ENCODE data around the gene RPP38. TPM values are rescaled to one million over a fixed set of nuclear protein-coding genes. Genes with fewer than 3 reads are reported as not detected.

RPP38 gene
- total RNA-seq, 1 donor from 2014 or later, result 8.4 TPM

DNA sequence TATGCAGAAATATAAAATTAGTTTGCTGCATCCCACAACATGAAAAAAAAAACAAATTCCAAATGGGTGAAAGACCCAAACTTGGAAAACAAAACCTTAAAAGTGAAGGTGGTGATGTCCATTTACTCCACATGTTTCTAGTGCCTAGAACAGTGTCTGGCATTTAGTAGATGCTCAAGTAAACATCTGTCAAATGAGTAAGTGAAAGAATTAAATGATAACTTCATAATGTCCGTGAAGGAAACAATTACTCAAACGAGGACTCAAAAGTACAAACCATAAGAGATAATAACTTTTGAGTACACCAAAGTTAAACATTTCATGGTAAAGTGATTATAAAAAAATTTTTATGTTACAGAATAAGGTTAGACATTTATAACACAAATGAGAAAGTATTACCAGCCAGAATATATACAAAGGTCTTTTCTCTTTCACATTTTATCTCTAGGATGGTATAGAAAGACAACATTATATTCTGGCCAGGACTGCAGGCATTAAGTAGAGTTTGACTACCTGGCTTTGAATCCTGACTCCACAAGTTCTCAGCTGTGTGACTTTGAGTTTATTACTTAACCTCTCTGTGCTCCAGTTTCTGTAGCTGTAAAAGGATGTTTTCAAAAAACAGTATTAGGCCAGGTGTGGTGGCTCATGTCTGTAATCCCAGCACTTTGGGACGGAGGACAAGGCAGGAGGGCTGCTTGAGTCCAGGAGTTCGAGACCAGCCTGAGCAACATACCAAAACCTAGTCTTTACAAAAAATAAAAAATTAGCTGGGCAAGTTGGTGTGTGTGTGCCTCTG is 50.6 kb downstream of the RPP38 start:
- intact Hi-C loops (cut with micrococcal nuclease), result no loop called here
- ATAC-seq (no peak), DNase-seq (no peak)

DNA sequence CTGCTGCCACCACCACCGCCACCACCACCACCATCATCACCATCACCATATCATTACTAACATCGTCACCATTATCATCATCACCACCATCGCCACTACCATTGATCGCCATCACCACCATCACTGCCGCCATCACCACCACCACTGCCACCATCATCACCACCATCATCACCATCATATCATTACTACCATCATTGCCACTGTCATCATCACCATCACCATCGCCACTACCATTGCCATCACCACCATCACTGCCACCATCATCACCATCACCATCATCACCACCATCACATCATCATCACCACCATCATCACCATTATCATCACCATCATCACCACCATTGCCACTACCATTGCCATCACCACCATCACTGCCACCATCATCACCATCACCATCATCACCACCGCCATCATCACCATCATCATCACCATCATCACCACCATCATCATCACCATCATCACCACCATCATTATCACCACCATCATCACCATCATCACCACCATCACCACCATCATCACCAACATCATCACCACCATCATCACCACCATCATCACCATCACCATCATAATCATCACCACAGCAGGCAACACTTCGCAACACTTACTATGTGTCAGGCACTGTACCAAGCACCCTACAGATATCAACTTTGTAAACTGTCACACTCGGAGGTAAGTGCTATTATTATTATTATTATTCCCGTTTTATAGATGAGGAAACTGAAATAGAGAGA is 52.1 kb downstream of the RPP38 start:
- ATAC-seq (no peak), DNase-seq (no peak)
- intact Hi-C loops (cut with micrococcal nuclease), result no loop called here

DNA sequence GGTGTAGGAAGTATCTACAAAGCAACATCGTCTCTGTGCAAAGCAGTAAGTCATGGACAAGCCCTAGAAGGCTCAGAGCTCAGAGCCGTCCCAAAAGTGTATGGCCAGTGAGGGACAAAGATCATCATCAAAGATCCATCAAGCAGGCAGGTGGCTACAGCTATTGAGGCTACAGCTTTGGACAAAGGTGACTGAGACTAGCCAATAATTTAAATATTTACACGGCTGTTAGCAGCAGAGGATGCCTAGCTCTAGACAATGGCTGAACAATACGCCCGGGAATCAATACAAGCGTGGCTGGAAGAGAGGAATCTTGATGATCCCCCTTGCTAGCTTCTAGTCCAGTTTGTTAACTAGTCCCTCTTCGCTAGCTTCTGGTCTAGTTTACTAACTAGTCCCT is 53.4 kb downstream of the RPP38 start:
- intact Hi-C loops (cut with micrococcal nuclease), result no loop called here
- ATAC-seq (no peak), DNase-seq (no peak)

DNA sequence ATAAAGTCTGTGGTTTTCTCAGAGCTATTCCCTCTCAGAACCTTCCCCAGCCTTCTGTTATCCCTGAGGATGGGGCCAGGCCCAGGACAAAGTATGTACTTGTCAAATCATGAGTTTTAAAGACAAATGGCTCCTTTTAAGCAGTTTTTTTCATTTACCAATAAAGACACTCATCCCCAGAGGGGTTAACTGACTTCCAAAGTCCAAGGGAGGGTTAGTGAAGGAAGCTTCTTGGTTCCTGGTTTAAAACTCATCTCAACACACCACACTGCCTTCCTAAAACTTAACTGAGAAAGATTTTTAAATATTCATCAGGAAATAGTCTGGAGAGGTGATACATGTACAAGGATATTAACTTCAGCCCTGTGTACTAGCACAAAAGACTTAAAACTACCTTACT is 55.4 kb downstream of the RPP38 start:
- intact Hi-C loops (cut with micrococcal nuclease), result no loop called here
- DNase-seq (no peak), ATAC-seq (no peak)

Other genes starting within 250 kb of the RPP38 start
- gene SUV39H2, start 218.5 kb upstream of the RPP38 start, total RNA-seq, result 5.2 TPM
- 2.7 TPM for gene DCLRE1C, start 143.3 kb upstream of the RPP38 start, total RNA-seq
- not detected for gene MEIG1, start 138.0 kb upstream of the RPP38 start, total RNA-seq
- not detected for gene OLAH, start 53.4 kb upstream of the RPP38 start, total RNA-seq
- gene ACBD7, start 8.6 kb upstream of the RPP38 start, total RNA-seq, result not detected
- 14.9 TPM for gene NMT2, start 71.3 kb downstream of the RPP38 start, total RNA-seq